ENCODE measurements around the gene HDAC7.

The HDAC7 gene

DNA sequence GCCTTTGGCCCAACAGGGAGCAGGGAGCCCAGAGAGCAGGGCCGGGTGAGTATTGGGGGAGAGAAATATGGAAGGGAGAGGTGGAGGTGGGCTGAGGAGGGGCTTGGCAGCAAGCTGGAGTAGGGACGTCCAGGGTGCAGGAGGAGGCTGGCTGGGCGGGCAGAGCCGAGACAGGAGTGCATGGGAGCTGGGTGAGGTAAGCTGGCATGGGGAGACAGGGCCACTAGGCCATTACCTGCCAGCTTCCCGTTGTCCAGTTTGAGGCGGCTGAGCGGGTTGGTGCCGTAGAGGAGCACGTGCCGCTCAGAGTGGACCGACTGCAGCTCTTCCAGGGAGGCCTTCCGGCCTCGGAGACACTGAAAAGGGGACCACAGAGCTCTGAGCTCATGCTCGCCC is 28.4 kb downstream of the HDAC7 start:
- DNase-seq, result no peak

DNA sequence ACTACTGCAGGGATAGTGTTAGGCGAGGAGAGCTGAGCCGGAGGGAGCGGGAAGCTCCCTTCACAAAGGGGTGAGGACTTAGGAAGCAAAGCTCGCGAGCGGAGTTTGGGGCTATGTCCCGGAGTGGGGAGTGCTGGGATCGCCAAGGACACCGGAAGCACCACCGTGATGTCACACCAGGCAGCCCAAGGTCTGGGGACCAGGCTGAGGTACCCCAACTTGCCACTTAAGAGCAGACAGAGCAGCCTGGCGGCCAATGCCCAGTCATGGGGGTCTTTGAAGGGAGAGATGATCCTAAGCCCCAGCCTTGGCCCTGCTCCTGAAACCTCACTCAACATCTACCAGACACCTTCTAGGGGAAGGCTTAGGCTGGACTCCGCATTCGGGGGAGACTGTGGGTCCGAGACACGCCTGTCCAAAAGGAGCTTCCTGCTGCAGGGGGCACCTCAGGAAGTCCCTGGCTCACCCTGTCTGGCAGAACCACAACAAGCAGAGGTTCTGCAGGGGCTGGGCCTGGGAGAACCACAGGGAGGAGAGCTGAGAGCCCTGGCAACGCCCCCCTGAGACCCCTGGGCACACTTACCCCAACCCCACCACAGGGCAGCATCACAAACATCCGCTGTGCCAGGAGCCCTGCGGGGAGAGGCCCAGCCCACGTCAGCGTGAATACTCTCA is 28.9 kb downstream of the HDAC7 start:
- DNase-seq, result no peak

DNA sequence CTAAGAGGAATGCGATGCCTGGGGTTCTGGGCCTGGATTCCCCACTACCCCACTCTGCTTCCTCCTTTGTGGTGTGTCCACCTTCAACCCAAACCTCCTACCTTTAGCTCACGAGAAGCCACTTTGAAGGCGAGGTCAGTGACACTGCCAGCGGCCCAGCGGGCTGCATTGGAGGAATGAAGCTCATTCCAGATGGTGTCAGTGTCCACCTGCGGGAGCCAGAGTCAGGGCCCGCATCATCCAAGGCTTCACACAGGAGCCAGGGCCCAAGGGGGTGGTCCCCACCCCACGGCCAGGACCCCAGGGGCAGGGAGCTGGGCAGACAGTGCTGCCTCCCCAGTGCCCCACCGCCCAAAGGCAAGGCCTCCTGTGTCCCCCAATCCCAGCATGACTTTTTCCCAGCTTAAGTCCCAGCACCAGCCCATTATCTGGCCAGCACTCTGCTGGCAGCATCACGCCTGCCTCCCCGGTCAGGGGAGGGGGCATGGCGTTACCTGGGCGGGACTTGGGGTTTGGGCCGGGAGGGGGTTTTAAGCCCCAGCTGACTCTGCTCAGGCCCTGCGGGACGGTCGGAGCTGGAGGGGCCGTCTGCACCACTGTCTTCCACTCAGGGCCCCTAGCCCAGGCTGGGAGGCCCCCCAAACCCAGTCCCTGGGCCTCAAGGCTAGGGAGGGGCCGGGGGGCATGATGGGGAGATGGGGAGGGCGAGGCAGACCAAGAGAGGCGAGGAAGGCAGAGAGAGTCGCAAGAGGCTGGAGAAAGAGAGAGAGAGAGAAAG is 29.8 kb downstream of the HDAC7 start:
- no peak for DNase-seq

DNA sequence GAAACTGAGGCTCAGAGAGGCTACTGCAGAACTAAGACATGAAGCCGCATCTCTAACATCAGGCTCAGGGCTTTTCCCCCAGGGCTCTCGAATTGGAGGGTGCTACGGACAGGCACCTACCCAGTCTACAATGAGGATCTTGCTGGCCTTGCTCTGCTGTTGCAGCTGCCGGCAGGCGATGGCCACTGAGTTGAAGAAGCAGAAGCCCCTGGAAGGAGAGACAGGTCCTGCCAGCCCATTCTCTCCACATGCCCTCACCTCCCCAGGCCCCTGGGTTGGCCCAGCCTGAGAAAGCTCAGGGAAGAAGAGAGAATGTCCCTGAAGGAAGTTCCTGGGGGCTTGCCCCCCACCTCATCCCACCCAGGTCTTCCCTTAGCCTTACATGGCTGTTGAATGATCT is 30.6 kb downstream of the HDAC7 start:
- DNase-seq, result no peak

DNA sequence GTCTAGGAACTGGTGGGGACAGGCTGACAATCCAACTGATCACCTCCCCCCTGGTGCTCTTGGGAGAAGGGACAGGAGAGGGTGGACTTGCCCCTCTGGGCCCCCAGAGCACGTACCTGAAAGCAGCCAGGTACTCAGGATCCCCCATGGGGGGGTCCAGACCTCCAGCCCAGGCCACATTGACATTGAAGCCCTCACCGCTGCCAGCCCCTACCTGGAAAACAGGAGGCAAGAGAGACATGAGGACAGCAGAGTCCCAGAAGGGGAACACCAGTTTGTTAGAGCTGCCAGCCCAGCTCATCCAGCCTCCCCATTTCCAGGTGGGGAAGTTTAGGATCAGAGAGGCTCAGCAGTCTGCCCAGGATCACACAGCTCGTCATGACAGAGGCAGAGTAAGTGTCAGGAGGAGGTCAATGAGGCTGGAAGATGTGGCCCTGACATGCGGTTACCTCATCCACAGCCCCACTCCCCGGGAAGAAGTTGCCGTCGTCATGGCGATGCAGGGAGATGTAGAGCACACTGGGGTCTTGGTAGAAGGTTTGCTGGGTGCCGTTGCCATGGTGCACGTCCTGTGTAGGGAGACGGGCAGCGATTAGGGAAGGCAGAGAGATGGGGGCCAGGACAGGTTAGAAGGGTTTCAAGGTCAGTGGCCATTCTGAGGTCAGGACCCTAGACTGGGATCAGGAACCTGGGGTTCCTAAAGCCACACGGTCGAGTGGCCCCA is 31.9 kb downstream of the HDAC7 start:
- no peak for DNase-seq

DNA sequence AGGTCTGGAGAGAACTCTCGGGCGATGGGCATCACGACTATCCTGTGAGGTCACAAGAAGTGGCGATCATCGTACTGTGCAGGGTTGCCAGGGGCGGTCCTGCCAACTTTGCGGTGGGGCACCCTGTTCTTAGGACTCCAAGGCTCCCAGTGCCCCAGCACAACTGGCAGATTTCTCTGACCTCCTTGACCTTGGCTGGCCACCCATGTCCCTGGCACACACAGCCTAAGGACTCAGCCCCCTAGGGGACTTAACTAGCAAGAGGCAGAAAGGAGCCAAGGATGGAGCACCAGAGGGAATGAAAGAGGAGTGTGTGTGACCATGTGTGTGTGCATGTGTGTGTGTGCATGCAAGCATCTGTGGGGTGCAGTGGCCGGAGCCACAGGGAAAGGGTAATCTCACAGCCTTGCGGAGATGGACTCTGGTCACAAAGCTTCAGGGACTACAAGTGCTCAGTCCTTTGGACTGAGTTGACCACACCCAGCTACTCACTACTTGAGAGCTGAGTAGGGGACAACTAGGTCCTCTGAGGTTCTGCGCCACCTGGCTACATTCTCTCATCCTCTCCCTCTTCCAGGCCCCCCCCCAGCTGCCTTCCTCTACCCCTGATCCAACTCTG is 32.9 kb downstream of the HDAC7 start:
- no peak for DNase-seq

DNA sequence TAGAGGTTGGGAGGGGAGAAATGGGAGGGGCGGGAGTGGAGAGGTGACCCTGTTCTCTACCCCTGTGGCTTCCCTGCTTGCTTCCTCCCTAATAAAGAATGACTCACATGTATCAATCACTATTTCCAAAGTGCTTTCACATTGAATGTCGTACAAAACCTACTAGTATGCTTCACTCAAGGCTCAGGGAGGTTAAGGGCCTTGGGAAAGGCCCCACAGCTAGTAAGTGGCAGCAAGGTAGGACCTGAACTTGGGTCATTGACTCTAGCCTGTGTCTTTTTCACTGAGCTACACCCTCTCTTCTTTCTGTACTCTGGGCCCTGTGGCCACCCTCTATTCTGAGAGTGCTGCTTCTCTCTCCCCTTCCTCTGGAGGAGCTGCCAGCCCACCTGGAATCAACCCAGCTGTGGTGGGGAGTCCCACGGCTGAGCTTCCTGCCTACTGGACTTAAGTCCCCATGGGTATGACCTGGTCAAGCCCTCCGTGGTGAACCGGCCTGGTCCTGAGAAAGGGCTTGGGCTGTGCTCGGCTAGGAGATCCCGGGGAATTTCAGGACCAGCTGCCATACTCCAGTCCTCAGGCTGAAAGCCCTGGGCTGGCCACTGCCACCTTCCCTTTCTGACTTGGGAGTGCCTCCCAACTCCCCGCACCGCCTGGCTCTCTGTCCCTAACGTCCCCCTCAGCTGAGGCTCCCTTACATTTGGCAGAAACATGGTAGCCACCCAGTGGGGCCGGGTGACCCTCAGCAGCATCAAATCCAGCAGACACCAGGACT is 33.6 kb downstream of the HDAC7 start:
- DNase-seq, result no peak

DNA sequence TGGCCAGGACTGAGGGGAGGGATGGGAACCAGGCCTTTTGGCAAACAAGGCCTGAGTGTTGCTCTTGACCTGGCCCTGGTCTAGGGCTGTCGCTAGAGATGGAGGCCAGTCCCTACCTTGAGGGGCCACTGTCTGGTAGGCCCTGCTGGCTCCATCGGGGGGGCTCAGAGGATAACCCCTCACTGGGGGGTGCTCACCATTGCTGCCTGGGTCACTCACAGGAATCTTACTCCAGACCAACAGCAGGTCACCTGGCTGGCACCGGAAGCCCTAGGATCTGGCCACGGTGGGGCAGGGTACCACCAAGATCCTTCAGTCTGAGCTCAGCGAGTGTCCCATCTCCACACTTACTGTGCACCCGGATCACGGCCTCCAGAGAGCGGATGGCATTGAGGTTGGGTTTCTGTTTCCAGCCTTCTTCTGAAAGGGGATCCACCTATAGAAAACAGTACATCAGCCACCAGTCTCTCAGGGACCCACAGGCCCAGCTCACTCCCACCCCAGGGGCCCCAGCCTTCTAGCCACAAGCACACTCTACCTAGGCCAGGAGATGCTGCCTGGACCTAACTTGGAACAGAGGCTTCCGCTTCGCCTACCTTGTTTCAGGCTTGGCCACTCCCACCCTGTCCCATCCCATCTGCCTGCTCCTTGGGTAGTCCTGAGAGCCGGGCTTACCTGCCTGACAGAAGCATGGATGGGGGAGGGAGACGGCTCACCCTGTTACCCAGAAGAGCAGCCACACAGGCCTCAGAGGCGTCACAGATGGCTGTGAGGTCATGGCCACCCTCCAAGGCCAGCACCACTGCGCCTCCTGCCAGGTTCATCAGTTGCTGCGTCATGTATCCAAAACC is 34.4 kb downstream of the HDAC7 start:
- DNase-seq, result no peak

DNA sequence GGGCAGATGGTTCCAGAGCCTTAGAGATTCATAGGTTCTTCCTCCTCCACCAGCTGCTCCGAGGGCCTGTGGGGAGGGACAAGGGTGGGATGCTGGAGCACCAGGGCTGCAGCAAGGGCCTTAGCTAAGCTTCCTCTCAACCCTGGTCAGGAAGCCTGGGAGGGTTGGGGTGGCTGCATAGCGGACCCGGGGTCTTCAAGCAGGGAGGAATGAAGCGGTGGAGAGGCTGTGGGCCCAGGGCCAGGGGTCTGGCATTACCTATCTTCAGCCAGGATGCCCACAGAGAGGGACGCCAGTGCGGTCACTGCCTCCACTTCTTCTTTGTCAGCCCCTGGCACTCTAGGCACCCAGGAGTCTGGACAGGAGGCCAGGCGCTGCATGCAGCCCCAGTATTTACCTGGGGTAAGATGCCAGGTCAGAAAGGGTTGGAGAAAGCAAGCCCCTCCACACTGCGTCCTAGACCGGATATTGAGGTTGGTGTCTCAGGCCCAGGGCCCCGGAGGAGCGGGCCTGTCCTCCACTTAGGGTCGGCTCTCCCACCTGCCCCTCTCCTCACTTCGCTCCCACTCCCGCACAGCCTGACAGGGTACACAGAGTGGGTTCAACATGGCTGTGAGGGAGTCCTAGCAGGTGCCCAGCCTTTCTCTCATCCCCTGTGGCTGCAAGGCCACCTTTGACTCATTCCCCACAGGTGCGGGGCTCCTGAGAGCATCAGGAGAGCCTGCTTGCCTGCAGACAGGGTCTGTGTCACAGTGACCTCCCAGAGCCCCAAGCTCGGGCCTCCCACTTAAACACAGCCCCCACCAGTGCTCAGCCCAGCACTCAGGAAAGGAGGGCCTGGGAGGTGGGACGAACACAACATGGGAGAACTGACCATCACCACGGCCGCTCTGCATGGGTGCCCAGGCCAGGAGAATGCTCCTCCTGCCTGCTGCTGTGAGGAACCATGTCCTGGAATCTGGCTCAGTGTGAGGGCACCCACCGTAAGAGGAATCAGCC is 35.6 kb downstream of the HDAC7 start:
- DNase-seq, result no peak

DNA sequence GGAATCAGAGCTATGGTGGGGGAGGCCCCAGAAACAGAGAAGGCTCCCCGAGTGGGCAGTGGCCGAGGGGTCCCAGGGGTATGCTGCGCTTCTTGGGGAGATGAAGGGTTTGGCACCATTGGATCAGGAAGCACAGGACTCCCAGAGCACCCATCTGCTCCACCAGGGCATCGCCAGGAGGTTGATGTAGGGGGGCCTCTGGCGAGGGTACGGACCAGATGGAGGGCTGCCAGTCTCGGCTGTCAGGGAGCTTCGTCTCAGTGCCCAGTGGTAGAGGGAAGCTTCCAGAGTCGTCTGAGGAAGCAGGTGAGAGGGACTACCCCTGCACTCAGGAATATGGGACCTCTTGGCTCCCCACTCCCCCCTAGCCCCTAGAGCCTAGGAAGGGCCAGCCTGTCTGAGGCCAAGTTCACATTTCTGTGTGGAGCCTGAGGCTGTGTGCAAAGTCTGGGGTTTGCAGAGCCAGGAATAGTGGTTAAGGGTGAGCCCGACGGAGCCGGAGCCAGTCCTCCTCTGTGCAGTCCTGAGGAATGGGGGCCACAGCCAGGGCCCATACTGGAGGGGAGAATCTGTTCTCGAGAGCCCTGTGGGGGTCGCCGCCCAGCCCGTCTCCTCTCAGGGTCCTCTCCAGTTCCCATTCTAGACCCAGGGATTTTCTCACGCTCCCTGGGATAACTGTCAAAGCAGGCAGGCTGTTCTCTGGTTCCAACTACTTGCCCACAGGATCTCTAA is 36.5 kb downstream of the HDAC7 start:
- DNase-seq, result no peak

DNA sequence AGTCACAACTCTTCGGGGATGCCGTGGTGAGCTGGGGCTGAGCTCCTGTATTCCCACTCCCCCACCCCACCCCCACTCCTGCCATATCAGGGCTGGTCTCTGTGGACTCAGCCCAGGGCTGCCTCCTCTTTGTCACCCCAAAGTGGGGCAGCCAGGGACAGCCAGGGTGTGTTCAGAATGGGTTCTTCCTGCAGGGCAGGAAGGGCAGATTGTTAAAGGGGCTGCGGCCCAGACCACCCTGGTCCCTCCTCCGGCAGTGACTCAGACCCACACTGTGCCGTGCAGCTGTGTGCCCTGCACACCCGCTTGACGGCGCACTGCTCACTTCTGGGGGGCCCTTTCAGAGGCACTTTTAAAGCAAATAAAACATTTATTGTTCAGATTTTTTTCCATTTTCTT is 37.3 kb downstream of the HDAC7 start:
- no peak for DNase-seq

DNA sequence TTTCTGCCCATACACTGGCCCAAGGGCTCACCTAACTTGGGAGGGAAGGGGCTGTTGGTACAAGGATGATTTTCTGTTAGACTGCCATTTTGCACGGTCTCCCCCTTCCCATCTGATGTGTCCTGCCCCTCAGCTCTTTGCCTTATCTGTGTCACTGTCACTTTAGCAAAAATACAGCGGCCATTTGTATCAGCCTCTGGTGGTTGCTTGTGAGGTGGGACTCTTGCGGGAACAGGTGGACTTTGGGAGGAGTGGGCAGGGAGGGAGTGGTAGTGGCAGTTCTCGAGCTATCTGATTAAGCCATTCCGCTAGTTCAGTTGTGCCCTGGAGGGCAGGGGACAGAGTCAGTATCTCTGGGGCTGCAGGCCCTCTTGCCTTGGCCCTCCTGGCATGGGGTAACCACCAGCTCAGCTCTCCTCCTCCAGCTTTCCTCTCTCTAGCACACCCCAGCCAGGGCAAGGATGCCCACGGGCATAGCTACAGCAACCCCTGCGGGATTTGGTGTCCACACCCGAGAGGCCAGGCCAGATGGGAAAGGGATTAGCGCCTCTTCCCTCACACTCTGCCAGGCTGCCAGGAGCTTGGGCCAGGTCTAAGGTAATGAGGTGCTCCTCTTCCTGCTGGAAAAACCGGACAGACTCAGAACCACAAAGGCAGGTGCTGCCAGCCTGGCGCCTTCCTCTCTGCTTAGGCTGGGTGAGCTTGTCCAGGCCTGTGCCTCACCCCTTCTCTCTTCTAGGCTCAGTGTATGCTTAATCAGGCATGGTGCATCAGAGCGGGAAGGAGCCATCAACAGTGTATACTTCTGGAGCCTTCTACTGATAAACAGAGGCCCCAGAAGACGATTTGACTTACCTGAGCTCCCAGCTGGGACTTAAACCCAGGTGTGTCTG is 38.0 kb downstream of the HDAC7 start:
- DNase-seq, result no peak

DNA sequence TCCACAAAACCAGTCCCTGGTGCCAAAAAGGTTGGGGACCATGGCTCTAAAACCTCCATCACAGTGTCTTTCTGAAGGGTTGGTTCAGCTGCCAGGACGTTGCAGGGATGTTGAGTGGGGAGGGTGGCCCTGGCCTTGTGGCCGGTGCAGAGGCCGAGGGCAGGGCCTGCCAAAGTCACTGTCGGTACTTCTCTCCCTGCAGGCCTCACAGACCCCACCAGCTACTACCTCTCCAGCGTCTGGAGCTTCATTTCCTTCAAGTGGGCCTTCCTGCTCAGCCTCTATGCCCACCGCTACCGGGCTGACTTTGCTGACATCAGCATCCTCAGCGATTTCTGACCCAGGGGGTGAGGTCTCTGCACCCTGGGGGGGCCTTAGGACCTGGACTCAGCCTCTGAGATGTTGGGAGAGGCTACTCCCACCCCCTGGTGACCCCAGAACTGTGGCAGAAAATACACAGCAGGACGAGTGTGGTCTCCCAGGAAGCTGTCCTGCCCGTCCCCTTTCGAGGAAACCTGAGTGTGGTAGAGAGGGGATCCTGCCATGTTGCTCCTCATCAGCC is 39.7 kb downstream of the HDAC7 start:
- no peak for DNase-seq

DNA sequence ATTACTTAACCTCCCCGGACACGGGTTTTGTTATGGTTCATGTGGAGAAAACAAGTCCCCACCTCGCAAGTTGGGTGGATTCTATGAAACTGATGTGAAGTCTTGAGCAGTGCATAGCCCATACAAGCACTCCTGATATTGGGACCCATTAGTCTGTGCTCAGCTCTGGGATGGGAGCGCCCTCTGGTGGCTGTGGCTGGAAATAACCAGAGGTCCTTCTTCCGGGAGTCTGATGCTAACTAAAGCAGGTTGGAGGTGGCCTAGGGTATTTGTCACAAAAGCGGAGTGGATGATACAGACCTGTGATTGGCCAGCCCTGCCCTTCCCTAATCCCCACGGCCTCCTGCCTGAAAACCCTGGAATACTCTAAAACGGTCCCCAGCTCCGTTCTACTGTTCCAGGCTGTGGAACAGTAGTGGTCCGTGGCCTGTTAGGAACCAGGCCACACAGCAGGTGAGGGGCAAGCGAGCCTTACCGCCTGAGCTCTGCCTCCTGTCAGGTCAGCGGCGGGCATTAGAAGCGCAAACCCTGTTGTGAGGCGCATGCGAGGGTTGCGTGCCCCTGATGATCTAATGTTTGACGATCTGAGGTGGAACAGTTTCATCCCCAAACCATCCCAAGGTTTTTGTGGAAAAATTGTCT is 40.3 kb downstream of the HDAC7 start:
- DNase-seq, result peak; percentile 95

DNA sequence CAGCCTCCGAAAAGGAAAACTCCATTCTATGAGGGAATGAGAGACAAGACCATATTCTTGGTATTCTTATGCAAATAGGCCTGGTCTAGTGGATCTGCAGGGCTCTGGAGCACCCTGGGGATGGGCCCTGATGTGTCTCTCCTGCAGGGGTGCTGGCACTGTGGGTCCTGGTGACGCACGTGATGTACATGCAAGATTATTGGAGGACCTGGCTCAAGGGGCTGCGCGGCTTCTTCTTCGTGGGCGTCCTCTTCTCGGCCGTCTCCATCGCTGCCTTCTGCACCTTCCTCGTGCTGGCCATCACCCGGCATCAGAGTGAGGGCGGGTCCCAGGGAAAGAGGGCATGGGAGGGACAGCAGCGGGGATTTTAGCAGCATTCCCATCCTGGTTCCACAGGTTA is 40.8 kb downstream of the HDAC7 start:
- no peak for DNase-seq

DNA sequence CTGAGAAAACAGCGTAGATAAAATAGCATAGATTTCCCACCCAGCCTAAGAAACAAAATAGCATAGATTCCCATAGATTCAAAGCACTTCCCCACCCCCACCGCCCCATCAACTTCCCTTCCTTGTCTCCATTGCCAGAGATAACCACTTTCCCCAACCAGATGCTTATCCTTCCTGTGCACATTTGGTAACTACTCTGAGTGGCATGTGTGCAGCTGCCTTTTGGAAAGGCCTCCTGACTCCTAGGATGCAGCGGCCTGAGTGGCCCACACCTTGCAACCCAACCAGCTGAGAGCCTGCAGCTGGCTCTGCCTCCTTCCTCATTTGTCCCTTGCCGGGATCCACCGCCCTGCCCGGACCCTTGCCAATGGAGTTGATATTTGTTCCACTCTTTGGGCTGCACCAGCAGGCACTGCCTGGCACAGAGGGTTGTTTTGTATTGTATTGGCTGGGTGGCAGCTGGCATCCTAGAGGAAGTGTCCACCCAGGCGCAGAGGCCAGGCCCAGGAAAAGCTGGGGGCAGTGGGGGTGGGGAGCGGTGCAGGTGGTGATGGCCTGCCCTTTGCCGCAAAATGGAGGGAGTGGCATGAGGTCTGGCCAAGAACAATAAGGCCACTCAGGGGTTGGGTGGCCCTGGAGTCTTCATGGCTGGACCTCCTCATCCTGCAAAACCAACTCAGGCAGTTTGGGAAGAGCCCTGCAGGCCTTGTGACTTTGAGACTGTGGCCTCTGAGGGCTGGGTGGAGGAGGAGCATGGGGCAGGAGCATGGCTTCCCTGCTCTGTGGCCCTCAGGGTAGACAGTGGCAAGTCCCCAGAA is 41.8 kb downstream of the HDAC7 start:
- DNase-seq, result no peak

DNA sequence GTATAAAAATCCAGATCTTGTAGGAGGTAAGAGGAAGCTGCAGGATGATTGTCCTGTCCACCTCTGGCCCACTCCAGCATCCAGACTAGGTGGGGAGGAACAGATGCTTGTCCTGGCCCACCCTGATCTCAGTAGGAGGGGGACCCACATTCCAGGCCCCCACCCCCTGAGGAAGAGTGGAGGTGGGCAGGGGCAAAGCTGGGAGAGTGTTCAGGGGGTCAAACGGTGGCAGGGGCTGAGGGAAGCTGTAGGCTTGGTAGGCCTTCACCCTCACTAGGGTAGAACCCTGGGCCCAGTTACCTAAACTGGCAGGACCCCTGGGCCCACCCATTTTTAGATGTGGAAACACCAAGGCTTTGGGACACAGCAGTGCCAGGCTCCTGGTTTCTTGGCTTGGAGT is 42.6 kb downstream of the HDAC7 start:
- no peak for DNase-seq

Measured in activated CD4-positive, alpha-beta T cell treated with anti-CD3 and anti-CD28 coated beads, Interleukin-2, amount 50 U/mL, for 1 hour (primary cell).